GM21723 (cell line): Measurements from ENCODE around the gene GPR15.

ENCODE experiments used
- ATAC-seq: cut with Tn5 transposase; IDR thresholded peaks from one replicate; pipeline ENCODE4 v1.9.1; 2021; ENCODE audit warnings: mild to moderate bottlenecking, moderate library complexity; ENCODE audit not compliant: unreplicated experiment

The GPR15 gene

DNA sequence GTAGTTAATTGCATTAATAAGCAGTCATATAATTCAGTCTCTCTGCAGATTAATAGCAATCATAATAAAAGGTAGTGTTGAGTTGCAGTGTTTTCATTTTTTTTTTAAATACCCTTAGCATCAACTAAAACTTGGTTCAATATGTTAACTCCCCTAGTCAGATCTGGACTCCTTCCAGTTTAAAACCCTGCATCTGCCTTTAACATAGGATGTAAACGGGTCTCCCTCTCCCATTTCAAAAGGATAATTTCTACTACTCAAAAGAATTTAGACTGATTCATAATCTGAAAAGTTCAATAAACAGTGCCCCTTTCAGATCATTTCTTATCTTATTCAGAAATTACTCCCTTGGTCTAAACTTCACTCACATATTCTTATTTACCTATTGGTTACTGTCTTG is 50.3 kb downstream of the GPR15 start:
- ATAC-seq, result no peak

- ATAC-seq, result no peak
Observed at GRCh38 chr3:98583766-98584165, 52.0 kb downstream of the GPR15 start.
